NCI-H2029 treated with DMSO at 0.1 percent for 48 hours (cell line): Measurements from ENCODE around the gene GSTP1.
"Not testable (repeated sequence)": the region's sequence is repeated elsewhere in the genome, so short reads cannot be mapped to it uniquely, and the experiment has no call there.

Source experiments
- DNase-seq: peaks from one replicate; lab custom pipeline; 2025; lab: John Stamatoyannopoulos, UW

The GSTP1 gene

GRCh38 chr11:67563705-67564114 is 19.9 kb upstream of the GSTP1 start:
- DNase-seq, result not testable (repeated sequence)

- no peak for DNase-seq
Observed at GRCh38 chr11:67564230-67564629, 19.4 kb upstream of the GSTP1 start.

- no peak for DNase-seq
Observed at GRCh38 chr11:67571443-67571842, 12.2 kb upstream of the GSTP1 start.

- DNase-seq, result no peak
Observed at GRCh38 chr11:67572305-67572704, 11.3 kb upstream of the GSTP1 start.

- DNase-seq, result no peak
Observed at GRCh38 chr11:67572747-67573419, 10.7 kb upstream of the GSTP1 start.

- DNase-seq, result no peak
Observed at GRCh38 chr11:67574938-67575337, 8.7 kb upstream of the GSTP1 start.

GRCh38 chr11:67576735-67577475 is 6.7 kb upstream of the GSTP1 start:
- DNase-seq, result no peak

- no peak for DNase-seq
Observed at GRCh38 chr11:67577951-67578350, 5.7 kb upstream of the GSTP1 start.

- no peak for DNase-seq
Observed at GRCh38 chr11:67581469-67581868, 2.1 kb upstream of the GSTP1 start.

- no peak for DNase-seq
Observed at GRCh38 chr11:67582011-67582410, 1.6 kb upstream of the GSTP1 start.

- no peak for DNase-seq
Observed at GRCh38 chr11:67584205-67584880, 731 bp downstream of the GSTP1 start.

- DNase-seq, result no peak
Observed at GRCh38 chr11:67584881-67585873, 1.6 kb downstream of the GSTP1 start.

- DNase-seq, result no peak
Observed at GRCh38 chr11:67585911-67586310, 2.3 kb downstream of the GSTP1 start.

- DNase-seq, result no peak
Observed at GRCh38 chr11:67586568-67587250, 3.1 kb downstream of the GSTP1 start.

GRCh38 chr11:67588136-67588503 is 4.5 kb downstream of the GSTP1 start:
- no peak for DNase-seq

GRCh38 chr11:67588899-67589415 is 5.3 kb downstream of the GSTP1 start:
- not testable (repeated sequence) for DNase-seq

- no peak for DNase-seq
Observed at GRCh38 chr11:67592880-67593564, 9.4 kb downstream of the GSTP1 start.

GRCh38 chr11:67593565-67593905 is 9.9 kb downstream of the GSTP1 start:
- no peak for DNase-seq

- no peak for DNase-seq
Observed at GRCh38 chr11:67594480-67594879, 10.9 kb downstream of the GSTP1 start.

GRCh38 chr11:67596753-67597300 is 13.2 kb downstream of the GSTP1 start:
- no peak for DNase-seq
